ENCODE data around the gene KDM1B. TPM values are rescaled to one million over a fixed set of nuclear protein-coding genes. Genes with fewer than 3 reads are reported as not detected.
"Not testable (repeated sequence)": the region's sequence is repeated elsewhere in the genome, so short reads cannot be mapped to it uniquely, and the experiment has no call there.

Gene KDM1B
- total and polyA plus RNA-seq, 2 donors (not counting 3 experiments of a cell fraction or from before 2014, with no cell fraction given) = 3.0 to 10.8 TPM

GRCh38 chr6:18171871-18172270, 16.6 kb downstream of the KDM1B start:
- no peak for DNase-seq (ENCODE audit: low read depth, low spot score)
- no peak overlapping the region for H2AFZ ChIP-seq (ENCODE audit: low read depth, low read length)
- POLR2A ChIA-PET = no interaction called here
- dilution Hi-C loops (cut with MboI; ENCODE audit: extremely low pct_ligation_motif_present, low sequenced_read_pairs) (no loop called here), intact Hi-C loops (cut with micrococcal nuclease) (no loop called here)
- H3K27ac ChIP-seq (ENCODE audit: insufficient read depth, low read depth, low read length) = no peak overlapping the region
- no peaks in the 10 kb centered on the region for H3K9me3 ChIP-seq (replicated peaks; ENCODE audit: control insufficient read depth, insufficient read depth, low read length)
- H4K20me1 ChIP-seq (replicated peaks; ENCODE audit: control insufficient read depth, extremely low read depth, insufficient read depth, low read length) = no peaks in the 10 kb centered on the region
- CTCF ChIA-PET = interaction anchor here (1.3 kb wide), 1 partner anchor 20 kb away, joined by 3 read pairs; no protein-coding TSS in a partner anchor
- H3K4me3 ChIP-seq (replicated peaks in 1 of 3; ENCODE audit: insufficient read depth in 1 of 3, low read depth in 1 of 3, low read length in 3 of 3) = no peak overlapping the region
- no peaks in the 10 kb centered on the region for H3K9me1 ChIP-seq (replicated peaks; ENCODE audit: control insufficient read depth, extremely low read depth, insufficient read depth, low read length)
- no peaks in the 10 kb centered on the region for H3K4me1 ChIP-seq (ENCODE audit: control insufficient read depth, extremely low read depth, insufficient read depth, low read length)
- H3K9ac ChIP-seq (replicated peaks; ENCODE audit: extremely low read depth, insufficient read depth, low read length) = no peak overlapping the region
- H3K4me2 ChIP-seq (ENCODE audit: insufficient read depth, low read length) = no peak overlapping the region
- H3K36me3 ChIP-seq (ENCODE audit: control insufficient read depth in 2 of 2, extremely low read depth in 1 of 2, insufficient read depth in 2 of 2, low read length in 2 of 2) = no peaks in the 10 kb centered on the region
- no peak for FAIRE-seq
- no TSS peak for BruUV-seq (replicated peaks)
- no peaks in the 10 kb centered on the region for H3K79me2 ChIP-seq (ENCODE audit: control insufficient read depth, insufficient read depth, low read length)
- no peak for TF ChIP-seq POLR2A (IDR thresholded peaks at IDR 0.05; ENCODE audit: low read depth, low read length)
- no peak for TF ChIP-seq GATA2 (IDR thresholded peaks at IDR 0.05; ENCODE audit: insufficient read depth, insufficient read length, low read depth, low read length)
- TF ChIP-seq JUN (IDR thresholded peaks at IDR 0.05; ENCODE audit: borderline replicate concordance, insufficient read depth, insufficient read length, low read depth) = no peak
- TF ChIP-seq, protein P1, sequence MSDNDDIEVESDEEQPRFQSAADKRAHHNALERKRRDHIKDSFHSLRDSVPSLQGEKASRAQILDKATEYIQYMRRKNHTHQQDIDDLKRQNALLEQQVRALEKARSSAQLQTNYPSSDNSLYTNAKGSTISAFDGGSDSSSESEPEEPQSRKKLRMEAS (IDR thresholded peaks at IDR 0.05; ENCODE audit: insufficient read depth, insufficient read length) = no peak
- no peak for TF ChIP-seq FOS (IDR thresholded peaks at IDR 0.05; ENCODE audit: borderline replicate concordance, insufficient read depth, low read length)
- no peak for TF ChIP-seq MYC (IDR thresholded peaks at IDR 0.05; ENCODE audit: low read depth, low read length)
- TF ChIP-seq, protein P2, sequence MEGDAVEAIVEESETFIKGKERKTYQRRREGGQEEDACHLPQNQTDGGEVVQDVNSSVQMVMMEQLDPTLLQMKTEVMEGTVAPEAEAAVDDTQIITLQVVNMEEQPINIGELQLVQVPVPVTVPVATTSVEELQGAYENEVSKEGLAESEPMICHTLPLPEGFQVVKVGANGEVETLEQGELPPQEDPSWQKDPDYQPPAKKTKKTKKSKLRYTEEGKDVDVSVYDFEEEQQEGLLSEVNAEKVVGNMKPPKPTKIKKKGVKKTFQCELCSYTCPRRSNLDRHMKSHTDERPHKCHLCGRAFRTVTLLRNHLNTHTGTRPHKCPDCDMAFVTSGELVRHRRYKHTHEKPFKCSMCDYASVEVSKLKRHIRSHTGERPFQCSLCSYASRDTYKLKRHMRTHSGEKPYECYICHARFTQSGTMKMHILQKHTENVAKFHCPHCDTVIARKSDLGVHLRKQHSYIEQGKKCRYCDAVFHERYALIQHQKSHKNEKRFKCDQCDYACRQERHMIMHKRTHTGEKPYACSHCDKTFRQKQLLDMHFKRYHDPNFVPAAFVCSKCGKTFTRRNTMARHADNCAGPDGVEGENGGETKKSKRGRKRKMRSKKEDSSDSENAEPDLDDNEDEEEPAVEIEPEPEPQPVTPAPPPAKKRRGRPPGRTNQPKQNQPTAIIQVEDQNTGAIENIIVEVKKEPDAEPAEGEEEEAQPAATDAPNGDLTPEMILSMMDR (IDR thresholded peaks at IDR 0.05; ENCODE audit: extremely low read depth in 1 of 2, insufficient read depth in 1 of 2, low read depth in 1 of 2, low read length in 2 of 2) = no peak
- TF ChIP-seq EZH2 (IDR thresholded peaks at IDR 0.05; ENCODE audit: borderline replicate concordance, low read depth, low read length, severe bottlenecking) = no peak
- TF ChIP-seq POLR2AphosphoS5 (IDR thresholded peaks at IDR 0.05; ENCODE audit: insufficient read depth, low read depth, low read length) = no peak
- no peaks in the 10 kb centered on the region for H3K27me3 ChIP-seq (ENCODE audit: control insufficient read depth in 2 of 2, insufficient read depth in 2 of 2, low read length in 2 of 2)

DNA sequence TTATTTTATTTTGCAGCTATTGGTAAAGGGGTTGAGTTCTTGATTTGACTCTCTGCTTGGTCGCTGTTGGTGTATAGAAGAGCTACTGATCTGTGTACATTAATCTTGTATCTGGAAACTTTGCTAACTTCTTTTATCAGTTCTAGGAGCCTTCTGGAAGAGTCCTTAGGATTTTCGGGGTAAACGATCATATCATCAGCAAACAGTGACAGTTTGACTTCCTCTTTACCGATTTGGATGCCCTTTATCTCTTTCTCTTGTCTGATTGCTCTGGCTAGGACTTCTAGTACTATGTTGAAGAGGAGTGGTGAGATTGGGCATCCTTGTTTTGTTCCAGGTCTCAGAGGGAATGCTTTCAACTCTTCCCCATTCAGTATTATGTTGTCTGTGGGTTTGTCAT, 21.0 kb downstream of the KDM1B start:
- intact Hi-C loops (cut with micrococcal nuclease); H3K36me3 ChIP-seq (ENCODE audit: control insufficient read depth in 2 of 2, extremely low read depth in 1 of 2, insufficient read depth in 2 of 2, low read length in 2 of 2); H3K4me3 ChIP-seq (replicated peaks in 1 of 3; ENCODE audit: insufficient read depth in 1 of 3, low read depth in 1 of 3, low read length in 3 of 3); DNase-seq (ENCODE audit: low read depth, low spot score); H3K4me2 ChIP-seq (ENCODE audit: insufficient read depth, low read length); H4K20me1 ChIP-seq (replicated peaks; ENCODE audit: control insufficient read depth, extremely low read depth, insufficient read depth, low read length); H3K27ac ChIP-seq (ENCODE audit: insufficient read depth, low read depth, low read length); H3K9me3 ChIP-seq (replicated peaks; ENCODE audit: control insufficient read depth, insufficient read depth, low read length); BruUV-seq (replicated peaks); H3K9me1 ChIP-seq (replicated peaks; ENCODE audit: control insufficient read depth, extremely low read depth, insufficient read depth, low read length); FAIRE-seq; dilution Hi-C loops (cut with MboI; ENCODE audit: extremely low pct_ligation_motif_present, low sequenced_read_pairs); H2AFZ ChIP-seq (ENCODE audit: low read depth, low read length); H3K4me1 ChIP-seq (ENCODE audit: control insufficient read depth, extremely low read depth, insufficient read depth, low read length); H3K79me2 ChIP-seq (ENCODE audit: control insufficient read depth, insufficient read depth, low read length); H3K9ac ChIP-seq (replicated peaks; ENCODE audit: extremely low read depth, insufficient read depth, low read length); H3K27me3 ChIP-seq (ENCODE audit: control insufficient read depth in 2 of 2, insufficient read depth in 2 of 2, low read length in 2 of 2); CTCF ChIA-PET: not testable (repeated sequence)
- POLR2A ChIA-PET = interaction anchor here (0.5 kb wide), 1 partner anchor 471 kb away, joined by 3 read pairs; no protein-coding TSS in a partner anchor
